Endodermal cell (in vitro differentiated cells): Measurements from ENCODE around the gene ZC2HC1B. TPM values are rescaled to one million over a fixed set of nuclear protein-coding genes. Genes with fewer than 3 reads are reported as not detected.

Experiments
- DNase-seq: peaks from one replicate; pipeline ENCODE4 v3.0.0-alpha.2; 2017
- H3K27ac ChIP-seq: 2 replicates; pipeline ENCODE4 v1.5.1; 2013; ENCODE audit warnings: mild to moderate bottlenecking, low read depth, low read length, moderate library complexity
- H3K27me3 ChIP-seq: 2 replicates; pipeline ENCODE4 v1.6.1; 2013; ENCODE audit warnings: mild to moderate bottlenecking, low read length, moderate library complexity; ENCODE audit not compliant: insufficient read depth, control insufficient read depth, poor library complexity, severe bottlenecking
- H3K36me3 ChIP-seq: 2 replicates; pipeline ENCODE4 v1.7.0; 2013; ENCODE audit warnings: mild to moderate bottlenecking, low read length, moderate library complexity; ENCODE audit not compliant: control insufficient read depth, insufficient read depth
- H3K4me1 ChIP-seq: one replicate; pipeline ENCODE4 v1.7.0; 2013; ENCODE audit warnings: low read length; ENCODE audit not compliant: control insufficient read depth, insufficient read depth
- H3K4me3 ChIP-seq: 2 replicates; pipeline ENCODE4 v1.5.1; 2013; ENCODE audit warnings: mild to moderate bottlenecking, low read length, moderate library complexity
- H3K9ac ChIP-seq: 2 replicates; pipeline ENCODE4 v1.6.1; 2013; ENCODE audit warnings: mild to moderate bottlenecking, low read length, moderate library complexity; ENCODE audit not compliant: poor library complexity, severe bottlenecking; ENCODE audit errors: extremely low read depth
- H3K9me3 ChIP-seq: 2 replicates; pipeline ENCODE4 v1.6.1; 2013; ENCODE audit warnings: mild to moderate bottlenecking, low read length, moderate library complexity; ENCODE audit not compliant: control insufficient read depth
- H3K27ac Mint-ChIP-seq: 2 replicates; pipeline ENCODE4 v1.8.0; 2020; ENCODE audit warnings: mixed read lengths
- H3K27me3 Mint-ChIP-seq: 2 replicates; pipeline ENCODE4 v1.8.0; 2021; ENCODE audit warnings: mild to moderate bottlenecking, mixed read lengths; ENCODE audit not compliant: insufficient read depth
- H3K36me3 Mint-ChIP-seq: 2 replicates; pipeline ENCODE4 v1.8.0; 2020; ENCODE audit warnings: low read depth, mixed read lengths
- H3K4me1 Mint-ChIP-seq: 2 replicates; pipeline ENCODE4 v1.8.0; 2020; ENCODE audit warnings: mixed read lengths
- H3K4me3 Mint-ChIP-seq: 2 replicates; pipeline ENCODE4 v1.8.0; 2020; ENCODE audit warnings: mild to moderate bottlenecking, moderate library complexity, mixed read lengths
- H3K9me3 Mint-ChIP-seq: 2 replicates; pipeline ENCODE4 v1.8.0; 2020; ENCODE audit warnings: mild to moderate bottlenecking, mixed read lengths
- CTCF ChIP-seq: fragments of 200-600 bp; sonication (generic); conservative IDR thresholded peaks from 2 replicates; pipeline ENCODE4 v1.5.0; 2021; ENCODE audit warnings: antibody characterized with exemption, mild to moderate bottlenecking
- WGBS, 2 experiments: methylation state at CpG; one replicate each; pipeline versions ENCODE4 v1.1.5 to v1.1.7; 2013; ENCODE audit warnings: missing lambda C conversion rate in 2 of 2, mixed read lengths in 1 of 2; ENCODE audit not compliant: insufficient coverage in 1 of 2, insufficient read length in 1 of 2; 5-methylcytosine and 5-hydroxymethylcytosine counted together
- total RNA-seq, 2 donors: library from RNA; stranded (reverse); fragmentation: NEBNext Ultra II Directional in 1 of 2; extraction: Animal tissue kit (Norgen Biotek cat#: 25700) in 1 of 2; gene quantifications; 2 replicates in 1 of 2; 3 replicates in 1 of 2; pipeline ENCODE4 v1.2.1, GENCODE V29; 2021

Gene ZC2HC1B
- total RNA-seq, 2 donors from 2014 or later, result not detected

GRCh38 chr6:143952947-143953701, 88.8 kb downstream of the ZC2HC1B start:
- Histone ChIP-seq H3K36me3 (no peaks in the 10 kb centered on the region), H3K9me3 (peaks cover 2% of the 10 kb centered on the region), H3K27me3 (no peaks in the 10 kb centered on the region), H3K4me3 (no peak overlapping the region), H3K4me1 (peaks cover 18% of the 10 kb centered on the region), H3K27ac (no peak overlapping the region), H3K9ac (no peak overlapping the region)
- Mint-ChIP-seq H3K4me1 (peaks cover 26% of the 10 kb centered on the region), H3K27ac (no peak overlapping the region), H3K4me3 (no peak overlapping the region), H3K27me3 (peaks cover 45% of the 10 kb centered on the region), H3K36me3 (no peaks in the 10 kb centered on the region), H3K9me3 (no peaks in the 10 kb centered on the region)
- no peak for DNase-seq
- TF ChIP-seq CTCF, result no peak
- WGBS, 2 experiments, result 74 to 79% methylated on average over 4 of the region's 4 CpGs

DNA sequence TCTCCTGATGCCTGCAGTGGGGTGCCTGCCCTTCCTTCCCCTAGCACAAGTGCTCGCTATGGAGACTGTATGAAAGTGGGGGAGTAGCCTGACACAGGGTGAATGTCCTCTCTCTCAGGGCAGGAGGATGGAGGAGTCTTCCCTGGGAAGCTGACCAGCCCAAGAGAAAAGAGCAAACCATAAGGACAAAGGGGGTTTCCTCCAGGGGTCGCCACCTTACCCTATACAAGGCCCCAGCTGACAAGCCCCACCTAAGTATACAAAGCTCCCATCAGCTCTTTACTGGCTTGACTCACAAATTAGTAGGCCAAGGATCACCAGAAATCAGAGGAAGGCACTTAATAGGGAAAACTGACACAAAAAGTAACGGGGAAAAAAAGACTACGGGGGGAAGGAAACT, 89.6 kb downstream of the ZC2HC1B start:
- TF ChIP-seq CTCF, result peak; percentile 62
- H3K4me3 ChIP-seq, result no peak overlapping the region
- no peaks in the 10 kb centered on the region for H3K36me3 Mint-ChIP-seq
- no peak overlapping the region for H3K27ac Mint-ChIP-seq
- no peak overlapping the region for H3K9ac ChIP-seq
- H3K4me3 Mint-ChIP-seq, result no peak overlapping the region
- peaks cover 33% of the 10 kb centered on the region for H3K4me1 Mint-ChIP-seq
- H3K9me3 Mint-ChIP-seq, result no peaks in the 10 kb centered on the region
- no peaks in the 10 kb centered on the region for H3K27me3 ChIP-seq
- H3K36me3 ChIP-seq, result no peaks in the 10 kb centered on the region
- H3K27me3 Mint-ChIP-seq, result peaks cover 38% of the 10 kb centered on the region
- WGBS, 2 experiments, result 75% methylated on average over 3 of the region's 4 CpGs; no CpG with 5 or more reads in 1 of the 2 experiments
- H3K9me3 ChIP-seq, result no peaks in the 10 kb centered on the region
- H3K27ac ChIP-seq, result no peak overlapping the region
- peaks cover 23% of the 10 kb centered on the region for H3K4me1 ChIP-seq
- DNase-seq, result peak; percentile 72

DNA sequence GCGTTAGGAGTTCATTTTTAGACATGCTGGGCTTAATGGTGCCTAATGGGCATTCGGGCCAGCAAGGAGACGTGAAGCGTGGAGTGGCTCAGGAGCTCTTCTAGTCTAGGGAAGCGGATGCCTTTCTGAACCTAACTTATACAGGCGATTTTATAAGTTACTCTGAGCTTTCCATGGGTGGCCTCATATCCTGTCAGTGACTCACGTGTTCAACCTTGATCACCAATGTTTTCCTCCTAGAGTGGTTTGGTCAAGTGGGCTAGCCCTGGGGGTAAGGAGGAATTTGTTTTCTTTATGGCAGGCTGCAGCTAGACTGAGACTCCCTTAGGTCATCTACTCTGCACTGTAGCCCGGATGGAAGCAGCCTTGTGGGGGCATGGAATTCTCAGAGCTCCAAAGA, 91.7 kb downstream of the ZC2HC1B start:
- Histone ChIP-seq H3K27me3 (no peaks in the 10 kb centered on the region), H3K4me3 (no peak overlapping the region), H3K4me1 (peaks cover 27% of the 10 kb centered on the region), H3K9me3 (no peaks in the 10 kb centered on the region), H3K9ac (no peak overlapping the region), H3K36me3 (no peaks in the 10 kb centered on the region), H3K27ac (no peak overlapping the region)
- Mint-ChIP-seq H3K27me3 (peaks cover 41% of the 10 kb centered on the region), H3K27ac (no peak overlapping the region), H3K36me3 (no peaks in the 10 kb centered on the region), H3K4me3 (no peak overlapping the region), H3K4me1 (peaks cover 38% of the 10 kb centered on the region), H3K9me3 (no peaks in the 10 kb centered on the region)
- no peak for DNase-seq
- no peak for TF ChIP-seq CTCF
- 95 to 99% methylated on average over 8 of the region's 8 CpGs for WGBS, 2 experiments
